Panc1 (cell line): ENCODE measurements around the gene ATXN7.

Source experiments
- POLR2AphosphoS5 ChIP-seq: IDR thresholded peaks from 2 replicates; pipeline ENCODE4 v1.6.1; 2012; ENCODE audit warnings: mild to moderate bottlenecking, low read depth, low read length, moderate library complexity
- TF ChIP-seq, protein P1 (sequence below), 2 experiments: IDR thresholded peaks; 2 replicates each; pipeline ENCODE4 v1.6.1; 2011 to 2012; ENCODE audit warnings: low read depth in 2 of 2, control low read depth in 1 of 2, low read length in 1 of 2, mild to moderate bottlenecking in 1 of 2, moderate library complexity in 1 of 2; ENCODE audit not compliant: insufficient read depth in 1 of 2
- TF ChIP-seq, protein P2 (sequence below): fragments of 450-650 bp; IDR thresholded peaks from 2 replicates; pipeline ENCODE4 v1.5.1; 2017; ENCODE audit warnings: mild to moderate bottlenecking

DNA sequence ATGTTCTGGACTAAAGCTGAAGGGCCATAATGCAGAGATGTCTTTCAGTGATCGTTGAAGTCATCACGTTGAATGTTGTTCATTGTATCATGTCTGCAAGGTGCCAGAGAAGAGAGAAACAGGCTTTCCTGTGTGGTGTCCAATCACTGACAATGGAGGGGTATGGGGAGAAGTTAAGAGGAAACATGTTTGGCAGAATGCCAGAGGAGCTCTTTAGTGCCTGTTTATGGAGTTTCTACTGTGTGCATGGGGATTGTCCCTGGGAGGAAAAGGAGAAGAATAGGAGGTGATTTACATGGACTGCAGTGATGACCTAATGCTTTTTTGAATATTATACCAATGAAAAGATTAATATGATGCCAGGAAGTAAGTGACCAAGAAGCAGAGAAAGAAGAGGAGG lies 36.8 kb downstream of the ATXN7 start:
- TF ChIP-seq, protein P1, sequence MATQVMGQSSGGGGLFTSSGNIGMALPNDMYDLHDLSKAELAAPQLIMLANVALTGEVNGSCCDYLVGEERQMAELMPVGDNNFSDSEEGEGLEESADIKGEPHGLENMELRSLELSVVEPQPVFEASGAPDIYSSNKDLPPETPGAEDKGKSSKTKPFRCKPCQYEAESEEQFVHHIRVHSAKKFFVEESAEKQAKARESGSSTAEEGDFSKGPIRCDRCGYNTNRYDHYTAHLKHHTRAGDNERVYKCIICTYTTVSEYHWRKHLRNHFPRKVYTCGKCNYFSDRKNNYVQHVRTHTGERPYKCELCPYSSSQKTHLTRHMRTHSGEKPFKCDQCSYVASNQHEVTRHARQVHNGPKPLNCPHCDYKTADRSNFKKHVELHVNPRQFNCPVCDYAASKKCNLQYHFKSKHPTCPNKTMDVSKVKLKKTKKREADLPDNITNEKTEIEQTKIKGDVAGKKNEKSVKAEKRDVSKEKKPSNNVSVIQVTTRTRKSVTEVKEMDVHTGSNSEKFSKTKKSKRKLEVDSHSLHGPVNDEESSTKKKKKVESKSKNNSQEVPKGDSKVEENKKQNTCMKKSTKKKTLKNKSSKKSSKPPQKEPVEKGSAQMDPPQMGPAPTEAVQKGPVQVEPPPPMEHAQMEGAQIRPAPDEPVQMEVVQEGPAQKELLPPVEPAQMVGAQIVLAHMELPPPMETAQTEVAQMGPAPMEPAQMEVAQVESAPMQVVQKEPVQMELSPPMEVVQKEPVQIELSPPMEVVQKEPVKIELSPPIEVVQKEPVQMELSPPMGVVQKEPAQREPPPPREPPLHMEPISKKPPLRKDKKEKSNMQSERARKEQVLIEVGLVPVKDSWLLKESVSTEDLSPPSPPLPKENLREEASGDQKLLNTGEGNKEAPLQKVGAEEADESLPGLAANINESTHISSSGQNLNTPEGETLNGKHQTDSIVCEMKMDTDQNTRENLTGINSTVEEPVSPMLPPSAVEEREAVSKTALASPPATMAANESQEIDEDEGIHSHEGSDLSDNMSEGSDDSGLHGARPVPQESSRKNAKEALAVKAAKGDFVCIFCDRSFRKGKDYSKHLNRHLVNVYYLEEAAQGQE (IDR thresholded peaks at IDR 0.05; ENCODE audit: insufficient read depth in 1 of 2, low read depth in 2 of 2, low read length in 1 of 2): no peak
- TF ChIP-seq, protein P2, sequence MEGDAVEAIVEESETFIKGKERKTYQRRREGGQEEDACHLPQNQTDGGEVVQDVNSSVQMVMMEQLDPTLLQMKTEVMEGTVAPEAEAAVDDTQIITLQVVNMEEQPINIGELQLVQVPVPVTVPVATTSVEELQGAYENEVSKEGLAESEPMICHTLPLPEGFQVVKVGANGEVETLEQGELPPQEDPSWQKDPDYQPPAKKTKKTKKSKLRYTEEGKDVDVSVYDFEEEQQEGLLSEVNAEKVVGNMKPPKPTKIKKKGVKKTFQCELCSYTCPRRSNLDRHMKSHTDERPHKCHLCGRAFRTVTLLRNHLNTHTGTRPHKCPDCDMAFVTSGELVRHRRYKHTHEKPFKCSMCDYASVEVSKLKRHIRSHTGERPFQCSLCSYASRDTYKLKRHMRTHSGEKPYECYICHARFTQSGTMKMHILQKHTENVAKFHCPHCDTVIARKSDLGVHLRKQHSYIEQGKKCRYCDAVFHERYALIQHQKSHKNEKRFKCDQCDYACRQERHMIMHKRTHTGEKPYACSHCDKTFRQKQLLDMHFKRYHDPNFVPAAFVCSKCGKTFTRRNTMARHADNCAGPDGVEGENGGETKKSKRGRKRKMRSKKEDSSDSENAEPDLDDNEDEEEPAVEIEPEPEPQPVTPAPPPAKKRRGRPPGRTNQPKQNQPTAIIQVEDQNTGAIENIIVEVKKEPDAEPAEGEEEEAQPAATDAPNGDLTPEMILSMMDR: no peak
- no peak for TF ChIP-seq POLR2AphosphoS5
